GM18873 (cell line): ENCODE data around the gene C15orf39.
"Not testable (repeated sequence)": the region's sequence is repeated elsewhere in the genome, so short reads cannot be mapped to it uniquely, and the experiment has no call there.

Source experiments
- ATAC-seq: cut with Tn5 transposase; IDR thresholded peaks from one replicate; pipeline ENCODE4 v1.9.1; 2021; ENCODE audit warnings: mild to moderate bottlenecking, moderate library complexity, moderate number of reproducible peaks; ENCODE audit not compliant: unreplicated experiment, low FRiP score

Gene C15orf39

GRCh38 chr15:75258620-75259343 lies 57.1 kb downstream of the C15orf39 start:
- not testable (repeated sequence) for ATAC-seq

- ATAC-seq = not testable (repeated sequence)
Measured at GRCh38 chr15:75259873-75260272, 58.2 kb downstream of the C15orf39 start.
